ENCODE measurements around the gene CPAMD8.
"Not testable (repeated sequence)": the region's sequence is repeated elsewhere in the genome, so short reads cannot be mapped to it uniquely, and the experiment has no call there.

CPAMD8 gene

GRCh38 chr19:16889883-16890460, 136.6 kb downstream of the CPAMD8 start:
- ATAC-seq: no peak

GRCh38 chr19:16889366-16889882, 137.2 kb downstream of the CPAMD8 start:
- no peak for ATAC-seq

- ATAC-seq: peak in 1 of 2 donors; percentile 32
Observed at GRCh38 chr19:16888629-16889365, 137.8 kb downstream of the CPAMD8 start, which contains the start of gene F2RL3. TSS of gene F2RL3 (plus strand) at chr19:16888999. CDS start at chr19:16889190, 191 bp downstream.

- no peak for ATAC-seq
Observed at GRCh38 chr19:16887353-16888265, 139.0 kb downstream of the CPAMD8 start.

- no peak for ATAC-seq
Observed at GRCh38 chr19:16886305-16886880, 140.2 kb downstream of the CPAMD8 start.

- no peak for ATAC-seq
Observed at GRCh38 chr19:16885166-16885565, 141.4 kb downstream of the CPAMD8 start.

- ATAC-seq: no peak
Observed at GRCh38 chr19:16883522-16883921, 143.1 kb downstream of the CPAMD8 start.

- no peak for ATAC-seq
Observed at GRCh38 chr19:16882146-16882545, 144.5 kb downstream of the CPAMD8 start.

GRCh38 chr19:16880884-16881554, 145.6 kb downstream of the CPAMD8 start:
- ATAC-seq: no peak

- ATAC-seq: no peak
Observed at GRCh38 chr19:16878181-16878965, 148.2 kb downstream of the CPAMD8 start.

GRCh38 chr19:16877581-16877980, 149.0 kb downstream of the CPAMD8 start:
- no peak for ATAC-seq

- no peak for ATAC-seq
Observed at GRCh38 chr19:16876904-16877361, 149.7 kb downstream of the CPAMD8 start.

- no peak for ATAC-seq
Observed at GRCh38 chr19:16875584-16876555, 150.7 kb downstream of the CPAMD8 start.

- not testable (repeated sequence) for ATAC-seq
Observed at GRCh38 chr19:16874978-16875299, 151.7 kb downstream of the CPAMD8 start.

- no peak for ATAC-seq
Observed at GRCh38 chr19:16874250-16874977, 152.2 kb downstream of the CPAMD8 start.

- no peak for ATAC-seq
Observed at GRCh38 chr19:16873594-16873993, 153.0 kb downstream of the CPAMD8 start.

GRCh38 chr19:16872728-16873127, 153.9 kb downstream of the CPAMD8 start:
- ATAC-seq: no peak

GRCh38 chr19:16871871-16872270, 154.7 kb downstream of the CPAMD8 start:
- no peak for ATAC-seq

GRCh38 chr19:16869331-16869972, 157.2 kb downstream of the CPAMD8 start:
- ATAC-seq: no peak

All from activated CD4-positive, CD25-positive, alpha-beta regulatory T cell treated with anti-CD3 and anti-CD28 coated beads, Interleukin-2, amount 50 U/mL, for 24 hours (primary cell).